Measurements from ENCODE around the gene ALOXE3. TPM values are rescaled to one million over a fixed set of nuclear protein-coding genes. Genes with fewer than 3 reads are reported as not detected.

The ALOXE3 gene
- total and polyA plus RNA-seq, 7 donors: 0.17 TPM; not detected in 6

GRCh38 chr17:8151641-8152111, 33.4 kb upstream of the ALOXE3 start:
- Histone ChIP-seq H3K27me3 (no peaks in the 10 kb centered on the region), H3K36me3 (peaks cover 42 to 50% (median 47%) of the 10 kb centered on the region in 4 donors), H3K27ac (peak overlapping the region; percentile 99 to 100 (median 100)), H3K4me3 (peak overlapping the region; percentile 79 to 97 (median 92)), H3K9me3 (no peaks in the 10 kb centered on the region), H3K4me1 (peaks cover 0 to 56% (median 54%) of the 10 kb centered on the region in 4 donors)
- no peak for TF ChIP-seq CTCF (IDR thresholded peaks at IDR 0.05)
- peak; percentile 67 to 74 for TF ChIP-seq POLR2A (IDR thresholded peaks at IDR 0.05)
- TF ChIP-seq POLR2AphosphoS5 (IDR thresholded peaks at IDR 0.05): peak; percentile 71 to 89 (median 80)
- peak; percentile 96 to 100 (median 100) for TF ChIP-seq EP300 (IDR thresholded peaks at IDR 0.05)
- intact Hi-C loops (cut with DNase I): no loop called here
- DNase-seq: peak; percentile 98
- 1 to 4% methylated on average over 22 of the region's 22 CpGs for WGBS, 2 donors

- peak overlapping the region; percentile 99 to 100 (median 100) for H3K27ac ChIP-seq
- peak overlapping the region; percentile 79 to 97 (median 92) for H3K4me3 ChIP-seq
- peak; percentile 98 for DNase-seq
- 1 to 13% methylated on average over 38 of the region's 38 CpGs for WGBS, 2 donors
- no peaks in the 10 kb centered on the region for H3K27me3 ChIP-seq
- peak; percentile 81 to 98 (median 88) for TF ChIP-seq POLR2AphosphoS5 (IDR thresholded peaks at IDR 0.05)
- TF ChIP-seq CTCF (IDR thresholded peaks at IDR 0.05): no peak
- TF ChIP-seq POLR2A (IDR thresholded peaks at IDR 0.05): peak in 1 of 2 donors; percentile 52
- peak; percentile 80 to 100 (median 94) for TF ChIP-seq EP300 (IDR thresholded peaks at IDR 0.05)
- no peaks in the 10 kb centered on the region for H3K9me3 ChIP-seq
- intact Hi-C loops (cut with DNase I): no loop called here
- H3K36me3 ChIP-seq: peaks cover 47 to 55% (median 52%) of the 10 kb centered on the region in 4 donors
- peaks cover 0 to 60% (median 55%) of the 10 kb centered on the region in 4 donors for H3K4me1 ChIP-seq
Measured at GRCh38 chr17:8151120-8151640, 32.9 kb upstream of the ALOXE3 start.

DNA sequence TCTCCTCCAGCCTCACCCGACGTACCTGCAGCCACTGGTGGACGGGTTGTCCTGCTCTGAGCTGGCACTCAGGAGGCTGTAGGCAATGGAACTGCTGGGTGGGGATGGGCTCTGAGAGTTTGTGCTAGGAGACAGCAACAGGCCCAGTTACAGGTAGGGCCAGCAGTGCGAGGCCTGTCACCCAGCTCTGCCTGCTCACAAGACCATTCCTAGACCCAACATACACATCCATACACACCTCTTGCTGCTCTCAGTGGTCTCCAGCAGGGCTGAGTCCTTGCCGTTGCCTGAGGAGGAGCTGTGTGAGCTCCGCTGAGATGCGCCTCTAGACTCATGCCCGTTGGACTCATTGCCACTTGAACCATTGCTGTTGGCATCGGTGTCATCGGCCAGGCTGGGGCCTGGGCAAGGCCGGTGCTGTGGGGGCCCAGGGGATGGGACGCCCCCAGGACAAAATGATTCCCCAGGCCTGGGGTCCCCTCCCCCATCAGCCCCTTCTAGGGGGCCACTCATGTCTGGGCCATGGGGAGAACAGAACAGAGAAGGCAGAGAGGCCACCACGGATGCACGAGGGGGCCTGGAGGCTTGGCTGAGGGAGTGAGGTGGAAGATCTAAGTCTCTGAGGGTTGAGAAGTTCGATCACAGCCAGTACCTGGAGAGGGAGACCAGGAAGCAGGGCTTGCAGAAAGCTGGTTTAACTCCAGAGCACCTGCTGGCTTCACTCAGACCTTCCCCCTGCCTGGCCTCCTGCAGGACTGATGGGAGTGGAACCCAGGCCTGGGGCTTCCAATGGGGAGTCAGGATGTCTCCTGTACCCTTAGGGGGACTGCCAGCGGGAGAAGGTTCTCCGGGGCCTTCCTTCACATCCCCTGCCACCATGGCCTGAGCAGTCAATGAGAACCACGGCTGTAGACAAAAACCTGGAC, 32.1 kb upstream of the ALOXE3 start:
- DNase-seq: peak; percentile 75
- Histone ChIP-seq H3K36me3 (peaks cover 54 to 62% (median 59%) of the 10 kb centered on the region in 4 donors), H3K9me3 (no peaks in the 10 kb centered on the region), H3K4me3 (peak overlapping the region; percentile 79 to 97 (median 92)), H3K4me1 (peaks cover 0 to 66% (median 56%) of the 10 kb centered on the region in 4 donors), H3K27me3 (no peaks in the 10 kb centered on the region), H3K27ac (peak overlapping the region; percentile 99 to 100 (median 100))
- intact Hi-C loops (cut with DNase I): loop anchor here (1.0 kb wide), 1 partner anchor 9 kb away; no protein-coding TSS in a partner anchor
- WGBS, 2 donors: 82 to 85% methylated on average over 18 of the region's 18 CpGs
- TF ChIP-seq POLR2AphosphoS5 (IDR thresholded peaks at IDR 0.05): peak in 2 of 4 donors; percentile 55 to 67
- TF ChIP-seq CTCF (IDR thresholded peaks at IDR 0.05): no peak
- peak in 1 of 2 donors; percentile 23 for TF ChIP-seq POLR2A (IDR thresholded peaks at IDR 0.05)
- TF ChIP-seq EP300 (IDR thresholded peaks at IDR 0.05): no peak

GRCh38 chr17:8149419-8150193, 31.3 kb upstream of the ALOXE3 start:
- Histone ChIP-seq H3K27me3 (no peaks in the 10 kb centered on the region), H3K27ac (peak overlapping the region; percentile 99 to 100 (median 100)), H3K9me3 (no peaks in the 10 kb centered on the region), H3K36me3 (peaks cover 61 to 70% (median 67%) of the 10 kb centered on the region in 4 donors), H3K4me1 (peaks cover 0 to 66% (median 56%) of the 10 kb centered on the region in 4 donors), H3K4me3 (peak overlapping the region in 1 of 4 donors; percentile 97)
- no peak for TF ChIP-seq EP300 (IDR thresholded peaks at IDR 0.05)
- TF ChIP-seq POLR2A (IDR thresholded peaks at IDR 0.05): no peak
- TF ChIP-seq CTCF (IDR thresholded peaks at IDR 0.05): no peak
- TF ChIP-seq POLR2AphosphoS5 (IDR thresholded peaks at IDR 0.05): peak; percentile 3 to 47 (median 26)
- WGBS, 2 donors: 96% methylated on average over 29 of the region's 29 CpGs
- intact Hi-C loops (cut with DNase I): loop anchor here (1.0 kb wide), 1 partner anchor 8 kb away; no protein-coding TSS in a partner anchor
- DNase-seq: peak; percentile 77

Data from sigmoid colon (tissue), 7 donors.